Thymus (tissue), 11 donors: ENCODE results near the gene IL4R. TPM values are rescaled to one million over a fixed set of nuclear protein-coding genes. Genes with fewer than 3 reads are reported as not detected.
"Not testable (repeated sequence)": the region's sequence is repeated elsewhere in the genome, so short reads cannot be mapped to it uniquely, and the experiment has no call there.

Source experiments
- DNase-seq, 9 donors: peaks; one replicate each; pipeline ENCODE4 v3.0.0-alpha.2; 2013; ENCODE audit warnings: low spot score in 9 of 9, low read depth in 6 of 9, missing footprints in 1 of 9
- H3K27ac ChIP-seq, 2 donors: one replicate each; pipeline ENCODE4 v1.5.1; 2013; ENCODE audit warnings: control low read depth in 1 of 2, low read depth in 1 of 2, low read length in 1 of 2, mild to moderate bottlenecking in 1 of 2, moderate library complexity in 1 of 2
- H3K27me3 ChIP-seq, 2 donors: one replicate each; pipeline ENCODE4 v1.5.1; 2013; ENCODE audit warnings: low read length in 1 of 2; ENCODE audit not compliant: control insufficient read depth in 2 of 2, insufficient read depth in 1 of 2
- H3K36me3 ChIP-seq, 2 donors: one replicate each; pipeline ENCODE4 v1.5.1; 2013; ENCODE audit warnings: low read length in 1 of 2, mild to moderate bottlenecking in 1 of 2, moderate library complexity in 1 of 2; ENCODE audit not compliant: control insufficient read depth in 2 of 2, insufficient read depth in 2 of 2
- H3K4me1 ChIP-seq, 2 donors: one replicate each; pipeline ENCODE4 v1.5.1; 2013; ENCODE audit warnings: low read length in 2 of 2; ENCODE audit not compliant: control insufficient read depth in 2 of 2, insufficient read depth in 2 of 2
- H3K4me3 ChIP-seq, 2 donors: one replicate each; pipeline ENCODE4 v1.5.1; 2013; ENCODE audit warnings: low read length in 2 of 2, control low read depth in 1 of 2, mild to moderate bottlenecking in 1 of 2
- H3K9me3 ChIP-seq, 2 donors: one replicate each; pipeline ENCODE4 v1.5.1; 2013; ENCODE audit warnings: low read length in 1 of 2, mild to moderate bottlenecking in 1 of 2; ENCODE audit not compliant: control insufficient read depth in 2 of 2, insufficient read depth in 1 of 2
- WGBS: extraction: QIAGEN DNeasy Blood & Tissue Kit; methylation state at CpG from one replicate; pipeline ENCODE4 v1.1.7; 2013; 5-methylcytosine and 5-hydroxymethylcytosine counted together
- polyA plus RNA-seq: library from polyadenylated mRNA; stranded (reverse); fragments of 200-250 nt; gene quantifications from one replicate; pipeline ENCODE4 v1.2.3, GENCODE V29; 2013
- total RNA-seq: library from RNA; stranded (reverse); fragments of 120-200 nt; gene quantifications from one replicate; pipeline ENCODE4 v1.2.4, GENCODE V29; 2013
- donor health status: healthy.

IL4R gene
- total and polyA plus RNA-seq, 2 donors, result 14.8 to 36.8 TPM

DNA sequence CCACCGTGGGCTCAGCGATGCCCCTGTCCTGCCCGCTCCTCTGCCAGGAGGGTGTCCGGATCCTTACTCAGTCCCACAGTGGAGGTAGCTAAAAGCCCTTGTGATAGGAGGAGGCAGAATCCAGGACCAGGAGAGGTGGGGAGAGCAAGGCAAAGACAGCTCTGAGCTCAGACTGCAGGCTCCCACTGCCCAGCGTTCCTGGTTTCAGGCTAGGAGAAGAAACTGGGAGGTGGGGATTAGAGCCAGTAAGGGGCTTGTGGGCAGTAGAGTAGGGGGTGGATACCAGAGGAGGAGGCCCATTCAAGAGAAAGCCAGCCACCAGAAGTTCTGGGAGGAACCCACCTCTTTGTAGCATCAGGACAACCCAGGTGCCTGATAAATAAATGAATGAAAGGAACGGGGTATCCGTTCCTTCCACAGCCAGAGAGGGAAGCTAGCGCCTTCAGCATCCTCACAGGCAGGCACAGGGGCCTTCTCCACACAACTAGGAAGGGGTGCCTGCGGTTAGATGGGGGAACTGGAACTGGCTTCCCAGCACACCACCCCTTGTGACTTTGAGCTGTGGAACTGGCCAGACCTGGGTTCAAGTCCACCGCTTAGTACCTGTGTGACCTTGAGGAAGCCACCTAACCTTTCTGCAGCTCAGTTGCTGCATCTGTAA lies 90.5 kb downstream of the IL4R start:
- peaks cover 74 to 86% of the 10 kb centered on the region in 2 donors for H3K4me1 ChIP-seq
- whole genome bisulfite sequencing, result 84% methylated on average over 10 of the region's 10 CpGs
- no peaks in the 10 kb centered on the region for H3K36me3 ChIP-seq
- H3K27me3 ChIP-seq, result no peaks in the 10 kb centered on the region
- H3K9me3 ChIP-seq, result no peaks in the 10 kb centered on the region
- DNase-seq, result peak in 1 of 9 donors; percentile 27
- peak overlapping the region; percentile 69 to 94 for H3K27ac ChIP-seq
- peak overlapping the region; percentile 61 to 69 for H3K4me3 ChIP-seq

DNA sequence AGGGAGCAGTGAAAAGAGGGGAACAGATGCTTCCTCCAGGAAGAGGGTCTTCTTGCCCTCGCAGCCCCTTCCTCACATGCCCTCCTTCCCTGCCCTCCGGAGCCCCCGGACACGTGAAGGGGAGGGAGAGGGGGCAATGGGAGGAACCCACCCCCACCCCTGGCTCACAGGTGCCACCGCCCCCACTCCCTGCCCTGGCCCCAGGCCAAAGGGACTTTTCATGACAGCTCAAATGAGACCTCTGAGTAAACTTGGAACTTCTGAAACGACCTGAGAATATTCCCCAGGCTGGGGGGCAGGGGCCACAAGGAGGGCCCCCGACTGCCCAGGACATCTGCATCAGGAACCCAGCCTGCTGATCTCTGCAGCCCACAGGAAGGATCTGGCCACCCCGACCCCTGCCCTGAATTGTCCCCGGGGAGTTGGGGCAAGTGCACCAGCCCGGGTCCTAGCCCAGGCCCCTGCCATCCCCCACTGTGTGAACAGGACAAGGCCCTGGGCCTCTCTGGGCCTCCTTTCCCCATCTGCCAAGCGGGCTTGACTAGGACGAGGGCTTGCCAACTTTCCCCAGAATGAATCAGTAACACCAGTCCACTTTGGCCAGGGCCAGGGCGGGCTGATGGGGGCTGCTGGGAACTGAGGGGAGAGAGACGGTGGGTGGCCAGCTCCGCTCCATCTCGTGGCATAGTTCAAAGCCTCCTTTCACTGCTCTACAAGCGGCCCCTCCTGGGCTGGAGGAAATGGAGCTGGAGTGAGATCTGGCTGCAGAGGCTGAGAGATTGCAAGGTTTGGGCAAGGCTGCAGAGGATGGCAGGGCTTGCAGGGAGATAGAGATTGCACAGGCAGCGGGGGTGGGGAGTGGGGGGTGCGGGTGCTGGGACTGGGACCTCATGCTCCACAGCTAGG lies 92.0 kb downstream of the IL4R start:
- H3K27ac ChIP-seq, result peak overlapping the region; percentile 96 to 97

DNA sequence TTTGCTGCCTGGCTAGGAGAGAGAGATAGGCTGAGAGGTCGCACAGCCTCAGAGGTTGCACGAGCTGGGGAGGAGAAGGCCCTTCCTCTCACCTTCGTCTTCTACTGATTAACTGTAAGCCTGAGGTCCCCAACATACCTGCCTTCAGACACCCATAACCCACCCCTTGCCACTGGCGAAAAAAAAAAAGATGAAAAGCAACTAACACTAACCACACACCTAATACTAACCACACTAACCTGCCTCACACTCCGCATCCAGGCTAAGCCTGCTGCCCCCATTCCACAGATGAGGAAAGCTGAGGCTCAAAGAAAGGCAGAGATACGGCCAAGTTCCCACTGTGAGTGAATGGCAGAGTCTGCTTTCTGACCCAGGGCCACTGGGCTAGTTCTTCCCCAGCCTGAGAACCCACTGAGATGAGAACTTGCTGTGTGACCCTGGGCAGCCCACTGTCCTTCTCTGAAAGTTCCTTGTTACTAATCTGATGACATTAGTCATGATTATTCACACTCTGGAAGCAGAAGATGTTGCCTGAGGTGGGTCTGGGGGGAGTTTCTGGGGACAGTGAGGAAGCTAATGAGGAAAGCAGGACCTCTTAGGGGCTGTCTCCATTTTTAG lies 92.8 kb downstream of the IL4R start:
- Histone ChIP-seq H3K4me3 (peak overlapping the region; percentile 11 to 14), H3K4me1 (peaks cover 63 to 71% of the 10 kb centered on the region in 2 donors), H3K27me3 (no peaks in the 10 kb centered on the region), H3K27ac (peak overlapping the region; percentile 96 to 97), H3K36me3 (no peaks in the 10 kb centered on the region), H3K9me3 (no peaks in the 10 kb centered on the region)
- peak in 1 of 9 donors; percentile 38 for DNase-seq
- WGBS, result 65% methylated on average over 6 of the region's 6 CpGs

More for the DNA sequence above, 92.0 kb downstream of the IL4R start:
- Histone ChIP-seq H3K36me3 (no peaks in the 10 kb centered on the region), H3K9me3 (no peaks in the 10 kb centered on the region), H3K27me3 (no peaks in the 10 kb centered on the region), H3K4me3 (peak overlapping the region; percentile 25 to 26), H3K4me1 (peaks cover 71 to 79% of the 10 kb centered on the region in 2 donors)
- WGBS, result 51% methylated on average over 19 of the region's 19 CpGs
- DNase-seq, result peak in 1 of 9 donors; percentile 59

DNA sequence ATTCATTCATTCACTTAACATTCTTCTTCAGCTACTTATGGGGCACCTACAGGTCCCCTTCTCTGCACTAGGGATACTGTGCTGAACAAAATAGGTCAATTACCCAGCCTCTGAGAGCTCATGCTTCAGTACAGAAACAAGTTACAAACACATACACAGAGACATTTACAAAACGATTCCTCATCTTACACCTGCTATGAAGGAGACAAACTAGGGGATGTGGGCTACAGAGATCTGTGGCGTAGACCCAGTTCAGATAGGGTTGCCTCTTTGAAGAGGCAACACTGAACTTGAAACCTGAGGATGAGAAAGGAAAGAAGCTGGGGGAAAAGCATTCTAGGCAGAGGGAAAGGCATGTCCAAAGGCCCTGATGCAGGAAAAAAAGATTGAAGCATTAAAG lies 93.4 kb downstream of the IL4R start:
- H3K27me3 ChIP-seq, result no peaks in the 10 kb centered on the region
- WGBS, result 5% methylated on average over 2 of the region's 2 CpGs
- no peaks in the 10 kb centered on the region for H3K36me3 ChIP-seq
- no peak overlapping the region for H3K4me3 ChIP-seq
- DNase-seq, result peak in 7 of 9 donors; percentile 58 to 89 (median 68)
- H3K27ac ChIP-seq, result peak overlapping the region; percentile 96 to 97
- no peaks in the 10 kb centered on the region for H3K9me3 ChIP-seq
- peaks cover 59 to 65% of the 10 kb centered on the region in 2 donors for H3K4me1 ChIP-seq

DNA sequence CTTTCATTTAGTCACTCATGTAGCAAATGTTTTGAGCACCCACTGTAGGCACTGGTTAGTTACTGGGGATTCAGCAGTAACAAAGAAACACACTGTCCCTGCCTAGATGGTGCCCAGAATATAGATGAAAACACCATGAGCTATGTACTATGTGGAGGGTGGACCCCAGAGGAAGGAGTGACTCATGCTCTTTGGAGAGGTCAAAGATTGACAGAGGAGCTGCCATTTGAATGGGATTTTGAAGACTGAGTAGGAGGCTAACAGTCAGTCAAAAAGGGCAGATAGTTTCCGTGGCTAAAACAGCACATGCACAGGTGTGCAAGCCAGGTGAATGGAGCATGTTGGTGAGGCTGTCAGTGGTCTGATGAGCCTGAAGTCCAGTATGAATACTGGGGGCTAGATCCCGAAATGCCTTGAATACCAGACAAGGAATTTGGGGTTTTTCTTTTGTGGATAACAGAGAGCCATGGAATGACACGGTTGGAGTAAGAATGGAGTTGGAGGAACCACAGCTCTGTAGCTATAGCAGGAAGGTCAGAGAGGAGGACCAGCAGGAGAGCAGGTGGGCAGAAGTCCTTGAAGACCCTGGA lies 94.3 kb downstream of the IL4R start:
- H3K9me3 ChIP-seq, result no peaks in the 10 kb centered on the region
- no peaks in the 10 kb centered on the region for H3K36me3 ChIP-seq
- peak overlapping the region; percentile 67 to 97 for H3K27ac ChIP-seq
- 83% methylated on average over 3 of the region's 3 CpGs for WGBS
- no peak overlapping the region for H3K4me3 ChIP-seq
- no peaks in the 10 kb centered on the region for H3K27me3 ChIP-seq
- H3K4me1 ChIP-seq, result peaks cover 51 to 56% of the 10 kb centered on the region in 2 donors
- DNase-seq, result peak in 2 of 9 donors; percentile 29 to 45

DNA sequence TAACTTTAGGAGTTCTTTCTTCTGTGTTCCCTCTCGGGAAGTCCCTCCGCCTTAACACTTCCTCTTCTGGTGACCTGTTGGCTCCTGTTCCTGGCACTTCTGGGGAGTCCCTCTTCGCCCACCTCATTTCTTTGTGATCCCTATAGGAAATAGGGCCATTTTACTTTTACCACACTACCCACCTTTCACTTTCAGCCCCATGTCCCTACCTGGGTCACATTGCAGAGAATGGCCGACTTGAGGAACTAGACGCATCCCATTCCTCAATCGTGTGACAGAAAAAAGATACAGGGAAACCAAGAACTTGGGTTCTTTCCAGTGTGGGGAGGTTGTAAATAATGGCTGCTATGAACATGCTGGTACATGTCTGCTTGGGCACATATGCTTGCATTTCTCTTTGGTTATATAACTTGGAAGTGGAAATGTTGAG lies 94.8 kb downstream of the IL4R start:
- 88% methylated on average over 6 of the region's 6 CpGs for WGBS
- DNase-seq, result peak in 1 of 9 donors; percentile 40
- Histone ChIP-seq H3K4me3 (no peak overlapping the region), H3K27ac (peak overlapping the region; percentile 61 to 97), H3K36me3 (no peaks in the 10 kb centered on the region), H3K9me3 (no peaks in the 10 kb centered on the region), H3K27me3 (no peaks in the 10 kb centered on the region), H3K4me1 (peaks cover 46 to 51% of the 10 kb centered on the region in 2 donors)

DNA sequence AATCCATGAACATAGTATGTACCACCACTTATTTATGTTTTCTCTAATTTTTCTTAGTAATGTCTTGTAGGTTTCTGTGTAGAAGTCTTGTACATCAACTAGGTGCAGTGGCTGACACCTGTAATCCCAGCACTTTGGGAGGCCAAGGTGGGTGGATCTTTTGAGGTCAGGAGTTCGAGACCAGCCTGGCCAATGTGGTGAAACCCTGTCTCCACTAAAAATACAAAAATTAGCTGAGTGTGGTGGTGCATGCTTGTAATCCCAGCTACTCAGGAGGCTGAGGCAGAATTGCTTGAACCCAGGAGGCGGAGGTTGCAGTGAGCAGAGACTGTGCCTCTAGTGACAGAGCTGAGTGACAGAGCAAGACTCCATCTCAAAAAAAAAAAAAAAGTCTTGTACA lies 96.2 kb downstream of the IL4R start:
- H3K27ac ChIP-seq, H3K4me3 ChIP-seq, H3K36me3 ChIP-seq, DNase-seq, H3K9me3 ChIP-seq, H3K27me3 ChIP-seq: not testable (repeated sequence)
- WGBS, result 93% methylated on average over 2 of the region's 2 CpGs
- peaks cover 34 to 38% of the 10 kb centered on the region in 2 donors for H3K4me1 ChIP-seq

DNA sequence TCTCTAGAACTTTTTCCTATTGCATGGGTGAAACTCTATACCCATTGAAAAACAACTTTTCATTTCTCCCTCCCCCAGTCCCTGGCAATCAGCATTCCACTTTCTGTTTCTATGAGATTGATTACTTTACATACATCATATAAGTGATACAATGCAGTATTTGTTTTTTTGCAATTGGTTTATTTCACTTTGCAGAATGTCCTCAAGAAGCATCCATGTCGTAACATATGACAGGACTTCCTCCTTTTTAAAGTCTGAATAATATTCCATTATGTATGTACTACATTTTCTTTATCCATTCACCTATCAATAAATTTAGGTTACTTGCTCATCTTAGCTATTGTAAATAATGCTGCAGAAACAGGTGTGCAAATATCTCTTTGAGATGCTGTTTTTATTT lies 97.0 kb downstream of the IL4R start:
- Histone ChIP-seq H3K36me3 (no peaks in the 10 kb centered on the region), H3K27me3 (no peaks in the 10 kb centered on the region), H3K9me3 (no peaks in the 10 kb centered on the region), H3K4me1 (peaks cover 27 to 30% of the 10 kb centered on the region in 2 donors), H3K27ac (no peak overlapping the region), H3K4me3 (no peak overlapping the region)
- WGBS, result 96% methylated on average over 1 of the region's 1 CpG
- DNase-seq, result no peak
